H1 (cell line): ENCODE measurements around the gene RPS6KB2. TPM values are rescaled to one million over a fixed set of nuclear protein-coding genes. Genes with fewer than 3 reads are reported as not detected.
"Not testable (repeated sequence)": the region's sequence is repeated elsewhere in the genome, so short reads cannot be mapped to it uniquely, and the experiment has no call there.

Experiments
- CTCF ChIA-PET: fragments of 300-600 bp; sonication (Branson Sonifier 250); formaldehyde crosslinking; loops from one replicate; lab custom pipeline; 2021; ENCODE audit not compliant: partially characterized antibody; lab: Charles Lee
- POLR2A ChIA-PET: fragments of 300-600 bp; sonication (Branson Sonifier 250); formaldehyde crosslinking; loops from one replicate; lab custom pipeline; 2021; ENCODE audit warnings: inconsistent platforms; ENCODE audit not compliant: partially characterized antibody; lab: Charles Lee
- DNase-seq, 2 experiments: peaks; one replicate each; pipeline versions ENCODE4 v3.0.0 to v3.0.0-alpha.2; 2010 to 2022; ENCODE audit warnings: low spot score in 2 of 2, low read depth in 1 of 2, mixed read lengths in 1 of 2
- FAIRE-seq: peaks from 2 replicates; lab custom pipeline; 2011; peaks lifted over from hg19 to GRCh38; lab: Jason Lieb, UNC
- H2AFZ ChIP-seq: 2 replicates; pipeline ENCODE4 v1.8.1; 2012; ENCODE audit warnings: low read length, inconsistent platforms
- H2AK5ac ChIP-seq: 2 replicates; pipeline ENCODE4 v1.6.1; 2013; ENCODE audit warnings: low read depth, low read length
- H2BK120ac ChIP-seq: replicated peaks from 2 replicates; pipeline ENCODE3; 2013; ENCODE audit warnings: low read depth, low read length, inconsistent platforms
- H2BK12ac ChIP-seq: 2 replicates; pipeline ENCODE4 v1.6.1; 2013; ENCODE audit warnings: low read depth, low read length
- H2BK15ac ChIP-seq: 2 replicates; pipeline ENCODE4 v1.6.1; 2013; ENCODE audit warnings: low read length
- H2BK20ac ChIP-seq: 2 replicates; pipeline ENCODE4 v1.6.1; 2013; ENCODE audit warnings: low read length
- H2BK5ac ChIP-seq: 2 replicates; pipeline ENCODE4 v1.6.1; 2013; ENCODE audit warnings: low read depth, low read length
- H3K14ac ChIP-seq: 2 replicates; pipeline ENCODE4 v1.6.1; 2013; ENCODE audit warnings: inconsistent platforms; ENCODE audit not compliant: insufficient read length
- H3K18ac ChIP-seq: 2 replicates; pipeline ENCODE4 v1.6.1; 2013; ENCODE audit warnings: low read length; ENCODE audit errors: extremely low read depth
- H3K23ac ChIP-seq: 2 replicates; pipeline ENCODE4 v1.6.1; 2013; ENCODE audit warnings: inconsistent platforms; ENCODE audit not compliant: insufficient read length
- H3K23me2 ChIP-seq: 2 replicates; pipeline ENCODE4 v1.6.1; 2013; ENCODE audit warnings: low read depth, low read length
- H3K27ac ChIP-seq: 2 replicates; pipeline ENCODE4 v1.6.1; 2011; ENCODE audit warnings: low read depth, low read length, inconsistent platforms
- H3K27me3 ChIP-seq, 4 experiments: replicated peaks in 1 of 4; 1 replicate in 1 of 4; 2 replicates in 3 of 4; pipeline versions ENCODE4 v1.6.1 to v1.8.1; 2011 to 2013; ENCODE audit warnings: low read length in 3 of 4, mild to moderate bottlenecking in 3 of 4, inconsistent platforms in 2 of 4, mixed read lengths in 2 of 4, moderate library complexity in 1 of 4; ENCODE audit not compliant: control insufficient read depth in 3 of 4, insufficient read depth in 3 of 4; ENCODE audit errors: extremely low read depth in 1 of 4
- H3K36me3 ChIP-seq, 4 experiments: 2 replicates each; pipeline versions ENCODE4 v1.6.1 to v1.8.1; 2011 to 2013; ENCODE audit warnings: mild to moderate bottlenecking in 4 of 4, low read length in 3 of 4, moderate library complexity in 2 of 4, control low read depth in 1 of 4, inconsistent platforms in 1 of 4; ENCODE audit not compliant: insufficient read depth in 4 of 4, control insufficient read depth in 2 of 4
- H3K4ac ChIP-seq: replicated peaks from 2 replicates; pipeline ENCODE3; 2013; ENCODE audit warnings: low read length, low read depth, mixed read lengths, inconsistent platforms; ENCODE audit not compliant: insufficient read length
- H3K4me1 ChIP-seq, 4 experiments: replicated peaks in 1 of 4; 1 replicate in 1 of 4; 2 replicates in 3 of 4; pipeline versions ENCODE4 v1.6.1 to v1.8.1; 2011 to 2013; ENCODE audit warnings: low read length in 3 of 4, inconsistent platforms in 2 of 4, mixed read lengths in 1 of 4; ENCODE audit not compliant: insufficient read depth in 4 of 4, control insufficient read depth in 3 of 4
- H3K4me2 ChIP-seq, 2 experiments: 2 replicates each; pipeline versions ENCODE4 v1.6.1 to v1.8.1; 2011 to 2013; ENCODE audit warnings: low read depth in 2 of 2, low read length in 2 of 2, control low read depth in 1 of 2, inconsistent platforms in 1 of 2, mild to moderate bottlenecking in 1 of 2; ENCODE audit not compliant: insufficient read depth in 1 of 2
- H3K4me3 ChIP-seq, 4 experiments: fragments of 200-600, 300-600 bp in 1 of 4; sonication (generic), shearing (Covaris generic), sonication (Bioruptor Twin) in 1 of 4; 2 replicates each; pipeline versions ENCODE4 v1.5.1 to v1.8.1; 2011 to 2016; ENCODE audit warnings: low read length in 4 of 4, low read depth in 3 of 4, control low read depth in 2 of 4, inconsistent platforms in 2 of 4, mild to moderate bottlenecking in 2 of 4, mixed read lengths in 1 of 4, moderate library complexity in 1 of 4; ENCODE audit not compliant: insufficient read depth in 2 of 4; ENCODE audit errors: extremely low read depth in 1 of 4
- H3K56ac ChIP-seq: replicated peaks from 2 replicates; pipeline ENCODE3; 2013; ENCODE audit warnings: low read depth, mild to moderate bottlenecking, mixed read lengths, low read length, inconsistent platforms; ENCODE audit not compliant: insufficient read length
- H3K79me1 ChIP-seq: 2 replicates; pipeline ENCODE4 v1.6.1; 2013; ENCODE audit warnings: low read depth, low read length, control low read depth
- H3K79me2 ChIP-seq, 2 experiments: 2 replicates each; pipeline versions ENCODE4 v1.6.1 to v1.8.1; 2012 to 2013; ENCODE audit warnings: low read length in 2 of 2, mild to moderate bottlenecking in 2 of 2, inconsistent platforms in 1 of 2; ENCODE audit not compliant: insufficient read depth in 2 of 2, control insufficient read depth in 1 of 2
- H3K9ac ChIP-seq, 4 experiments: replicated peaks in 1 of 4; 1 replicate in 1 of 4; 2 replicates in 3 of 4; pipeline versions ENCODE4 v1.6.1 to v1.8.1; 2011 to 2013; ENCODE audit warnings: low read depth in 3 of 4, low read length in 3 of 4, control low read depth in 2 of 4, mild to moderate bottlenecking in 2 of 4, moderate library complexity in 2 of 4, inconsistent platforms in 1 of 4; ENCODE audit errors: extremely low read depth in 1 of 4
- H3K9me3 ChIP-seq, 2 experiments: 2 replicates each; pipeline versions ENCODE4 v1.6.1 to v1.8.1; 2012 to 2013; ENCODE audit warnings: mild to moderate bottlenecking in 2 of 2, moderate library complexity in 2 of 2, control low read depth in 1 of 2, inconsistent platforms in 1 of 2, low read depth in 1 of 2, low read length in 1 of 2, mixed read lengths in 1 of 2; ENCODE audit not compliant: insufficient read depth in 2 of 2
- H4K20me1 ChIP-seq, 2 experiments: replicated peaks in 1 of 2; 2 replicates each; pipeline versions ENCODE3 to v1.8.1; 2011 to 2013; ENCODE audit warnings: inconsistent platforms in 2 of 2, low read length in 2 of 2, mild to moderate bottlenecking in 1 of 2; ENCODE audit not compliant: insufficient read depth in 2 of 2, control insufficient read depth in 1 of 2
- H4K5ac ChIP-seq: 2 replicates; pipeline ENCODE4 v1.6.1; 2013; ENCODE audit warnings: low read length, low read depth, mixed read lengths, inconsistent platforms; ENCODE audit not compliant: insufficient read length
- H4K8ac ChIP-seq: 2 replicates; pipeline ENCODE4 v1.8.0; 2013; ENCODE audit warnings: mild to moderate bottlenecking, moderate library complexity, low read length, inconsistent platforms; ENCODE audit not compliant: insufficient read depth; ENCODE audit errors: extremely low read depth
- H4K91ac ChIP-seq: replicated peaks from 2 replicates; pipeline ENCODE3; 2013; ENCODE audit warnings: low read length, mixed read lengths, inconsistent platforms; ENCODE audit not compliant: insufficient read length
- WGBS, 2 experiments: shearing (Covaris generic) in 1 of 2; methylation state at CpG; one replicate each; pipeline versions ENCODE4 v1.1.6 to v1.1.7; 2013 to 2015; ENCODE audit warnings: low lambda C conversion rate in 2 of 2, mixed read lengths in 2 of 2, inconsistent platforms in 1 of 2, low coverage in 1 of 2, missing lambda C conversion rate in 1 of 2; ENCODE audit not compliant: insufficient replicate concordance in 2 of 2, insufficient coverage in 1 of 2, insufficient read length in 1 of 2; ENCODE audit errors: extremely low coverage in 1 of 2, missing lambda C conversion rate in 1 of 2; 5-methylcytosine and 5-hydroxymethylcytosine counted together
- polyA plus RNA-seq, 7 experiments: library from polyadenylated mRNA; depleted of rRNA in 3 of 7; stranded (reverse) in 5 of 7; unstranded in 2 of 7; fragments of >200 nt in 5 of 7; fragments of 200-250 nt in 2 of 7; gene quantifications; 1 replicate in 5 of 7; 2 replicates in 1 of 7; 4 replicates in 1 of 7; pipeline versions ENCODE4 v1.2.1 to v1.2.3, GENCODE V29; 2011 to 2013; ENCODE audit warnings: missing spikeins in 2 of 7, mixed read lengths in 2 of 7
- total RNA-seq: library from RNA; stranded (reverse); fragmentation: NEBNext Ultra II Directional; extraction: Animal tissue kit (Norgen Biotek cat#: 25700); gene quantifications from 2 replicates; pipeline ENCODE4 v1.2.1, GENCODE V29; 2021

Gene RPS6KB2
- total and polyA plus RNA-seq, 2 of the 8 experiments (the other 6 are each of a cell fraction or from before 2014, with no cell fraction given): 41.0 to 47.1 TPM

DNA sequence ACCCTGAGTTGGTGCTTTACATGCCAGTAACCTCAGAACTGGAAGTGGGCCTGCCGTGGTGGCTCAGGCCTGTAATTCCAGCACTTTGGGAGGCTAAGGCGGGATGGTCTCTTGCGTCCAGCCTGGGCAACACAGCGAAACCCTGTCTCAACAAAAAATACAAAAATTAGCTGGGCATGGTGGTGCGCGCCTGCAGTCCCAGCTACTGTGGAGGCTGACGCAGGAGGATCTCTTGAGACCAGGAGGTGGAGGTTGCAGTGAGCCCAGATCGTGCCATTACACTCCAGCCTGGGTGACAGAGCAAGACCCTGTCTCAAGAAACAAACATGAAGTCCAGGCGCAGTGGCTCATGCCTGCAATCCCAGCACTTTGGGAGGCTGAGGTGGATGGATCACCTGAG is 25.2 kb upstream of the RPS6KB2 start:
- H2AFZ ChIP-seq, H3K23ac ChIP-seq, H3K4me1 ChIP-seq, H3K14ac ChIP-seq, H3K9me3 ChIP-seq, H2AK5ac ChIP-seq, H2BK20ac ChIP-seq, H3K79me2 ChIP-seq, H3K27ac ChIP-seq, H3K23me2 ChIP-seq, H3K18ac ChIP-seq, H3K56ac ChIP-seq, DNase-seq, H3K4me2 ChIP-seq, H3K79me1 ChIP-seq, H2BK5ac ChIP-seq, H4K5ac ChIP-seq, H3K27me3 ChIP-seq, H4K91ac ChIP-seq, H3K4me3 ChIP-seq, H3K4ac ChIP-seq, H2BK120ac ChIP-seq, H3K9ac ChIP-seq, FAIRE-seq: not testable (repeated sequence)
- ChIA-PET CTCF (interaction anchor here (1.1 to 4.9 kb wide), 6 partner anchors 12 to 72 kb away, joined by 4 to 25 read pairs (median 12); partner anchors contain the start of genes POLD4 and RAD9A), POLR2A (interaction anchor here (0.8 to 4.3 kb wide), 8 partner anchors 8 to 90 kb away, joined by 3 to 31 read pairs (median 6); partner anchors contain the start of genes PTPRCAP and RAD9A)
- peaks cover 0 to 10% of the 10 kb centered on the region in 2 experiments for H4K20me1 ChIP-seq
- peak overlapping the region; percentile 46; the same call in 1 of the 2 replicates for H2BK15ac ChIP-seq
- H4K8ac ChIP-seq: peak overlapping the region; percentile 51; the same call in 1 of the 2 replicates
- peak overlapping the region; percentile 81; the same call in 1 of the 2 replicates for H2BK12ac ChIP-seq
- 94% methylated on average over 9 of the region's 9 CpGs; no CpG with 5 or more reads in 1 of the 2 experiments for WGBS, 2 experiments
- H3K36me3 ChIP-seq: peaks cover 6 to 13% (median 12%) of the 10 kb centered on the region in 4 experiments; a peak in 6 of 8 replicates
